Muscle of back (tissue), 11 donors: ENCODE data around the gene ADPRHL1. TPM values are rescaled to one million over a fixed set of nuclear protein-coding genes. Genes with fewer than 3 reads are reported as not detected.
"Not testable (repeated sequence)": the region's sequence is repeated elsewhere in the genome, so short reads cannot be mapped to it uniquely, and the experiment has no call there.

Source experiments
- DNase-seq, 3 donors: peaks; one replicate each; pipeline versions ENCODE4 v3.0.0 to v3.0.0-alpha.2; 2013
- polyA plus RNA-seq, 10 donors: library from polyadenylated mRNA; unstranded; fragments of 120-200 nt; gene quantifications; one replicate each; pipeline ENCODE4 v1.2.1, GENCODE V29; 2013; ENCODE audit not compliant: insufficient read length in 10 of 10

Gene ADPRHL1
- polyA plus RNA-seq, 10 donors = 124 to 270 (median 245) TPM

DNA sequence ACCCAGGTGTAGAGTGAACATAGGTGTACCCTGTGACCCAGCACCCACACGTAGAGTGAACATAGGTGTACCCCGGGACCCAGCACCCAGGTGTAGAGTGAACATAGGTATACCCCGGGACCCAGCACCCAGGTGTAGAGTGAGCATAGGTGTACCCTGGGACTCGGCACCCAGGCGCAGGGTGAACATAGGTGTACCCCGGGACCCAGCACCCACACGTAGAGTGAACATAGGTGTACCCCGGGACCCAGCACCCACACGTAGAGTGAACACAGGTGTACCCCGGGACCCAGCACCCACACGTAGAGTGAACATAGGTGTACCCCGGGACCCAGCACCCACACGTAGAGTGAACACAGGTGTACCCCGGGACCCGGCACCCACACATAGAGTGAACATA is 16.4 kb downstream of the ADPRHL1 start:
- DNase-seq = not testable (repeated sequence)

DNA sequence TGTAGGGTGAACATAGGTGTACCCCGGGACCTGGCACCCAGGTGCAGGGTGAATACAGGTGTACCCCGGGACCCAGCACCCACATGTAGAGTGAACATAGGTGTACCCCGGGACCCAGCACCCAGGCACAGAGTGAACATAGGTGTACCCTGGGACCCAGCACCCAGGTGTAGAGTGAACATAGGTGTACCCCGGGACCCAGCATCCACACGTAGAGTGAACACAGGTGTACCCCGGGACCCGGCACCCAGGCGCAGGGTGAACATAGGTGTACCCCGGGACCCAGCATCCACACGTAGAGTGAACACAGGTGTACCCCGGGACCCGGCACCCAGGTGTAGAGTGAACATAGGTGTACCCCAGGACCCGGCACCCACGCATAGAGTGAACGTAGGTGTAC is 17.4 kb downstream of the ADPRHL1 start:
- DNase-seq = not testable (repeated sequence)

- DNase-seq = no peak
Measured at GRCh38 chr13:113433391-113433916, 19.8 kb downstream of the ADPRHL1 start.

DNA sequence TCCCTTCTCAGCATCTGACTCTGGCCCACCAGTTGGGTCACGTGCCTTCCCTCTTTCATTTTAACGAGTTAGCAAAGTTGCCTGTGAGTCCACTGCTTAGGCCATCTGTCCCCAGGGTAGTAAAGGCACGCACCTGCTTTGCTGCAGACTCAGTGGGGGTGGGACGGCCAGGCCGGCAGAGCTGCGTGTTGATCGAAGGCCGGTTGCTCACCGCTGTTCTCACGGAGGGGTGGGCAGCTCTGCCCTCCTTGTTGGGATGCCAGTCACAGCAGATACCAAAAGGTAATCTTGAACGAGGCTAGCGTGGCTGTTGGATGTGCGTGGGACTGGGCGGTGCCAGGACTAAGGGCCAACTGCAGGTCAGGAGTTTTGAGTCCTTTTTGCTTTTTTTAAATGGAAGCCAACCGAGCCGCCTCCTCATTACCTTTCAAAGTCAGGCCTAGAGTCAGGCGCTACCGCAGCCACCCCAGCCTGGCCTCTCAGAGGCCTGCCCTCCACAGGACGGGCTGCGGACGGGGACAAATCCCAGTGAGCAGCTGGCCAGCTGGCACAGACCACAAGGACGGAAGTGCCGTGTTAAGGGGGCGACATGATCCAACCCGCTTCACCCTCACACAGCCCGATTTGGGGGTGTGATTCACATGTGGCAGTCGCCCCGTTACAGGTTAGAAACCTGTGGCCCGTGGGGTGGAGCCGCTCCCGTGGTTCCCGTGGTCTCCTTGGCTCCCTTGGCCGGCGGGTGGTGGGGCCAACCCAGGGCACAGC is 20.6 kb downstream of the ADPRHL1 start:
- no peak for DNase-seq

DNA sequence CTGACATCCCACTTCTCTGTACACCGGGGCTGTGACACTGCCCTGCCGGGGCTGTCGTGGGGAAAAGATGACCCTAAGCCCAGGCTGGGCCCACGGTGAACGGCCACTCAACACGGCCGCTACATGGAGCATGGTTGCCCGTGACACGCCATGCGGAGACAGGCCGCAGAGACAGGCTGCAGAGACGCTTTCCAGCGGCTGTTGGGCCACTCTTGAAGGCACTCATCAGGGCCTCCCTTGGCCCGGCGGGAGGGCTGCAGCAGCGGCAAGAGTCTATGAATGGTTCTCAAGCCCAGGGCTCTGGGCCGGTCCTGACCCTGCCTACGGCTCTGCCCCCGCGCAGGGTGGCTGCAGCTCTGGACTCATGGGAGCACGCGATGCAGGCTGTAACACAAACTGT is 22.1 kb downstream of the ADPRHL1 start:
- no peak for DNase-seq

GRCh38 chr13:113430378-113431110 is 22.7 kb downstream of the ADPRHL1 start:
- no peak for DNase-seq

DNA sequence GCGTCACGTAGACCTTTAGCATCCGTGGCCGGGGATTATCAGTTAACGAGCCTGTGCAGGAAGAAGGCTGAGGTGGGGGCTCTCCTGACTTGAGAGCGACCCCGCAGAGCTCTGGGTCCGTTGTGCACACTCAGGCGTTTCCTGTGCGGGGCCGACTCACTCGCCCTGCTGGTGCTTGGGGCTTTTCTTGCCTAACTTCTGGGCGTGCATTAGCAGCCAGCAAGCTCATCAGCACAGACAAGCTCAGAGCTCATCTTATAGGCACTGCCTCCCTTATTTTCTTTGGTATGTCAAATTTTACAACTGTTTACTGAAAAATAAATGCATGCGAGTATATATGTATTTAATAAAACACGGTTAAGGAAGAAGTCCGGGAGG is 23.7 kb downstream of the ADPRHL1 start:
- no peak for DNase-seq

DNA sequence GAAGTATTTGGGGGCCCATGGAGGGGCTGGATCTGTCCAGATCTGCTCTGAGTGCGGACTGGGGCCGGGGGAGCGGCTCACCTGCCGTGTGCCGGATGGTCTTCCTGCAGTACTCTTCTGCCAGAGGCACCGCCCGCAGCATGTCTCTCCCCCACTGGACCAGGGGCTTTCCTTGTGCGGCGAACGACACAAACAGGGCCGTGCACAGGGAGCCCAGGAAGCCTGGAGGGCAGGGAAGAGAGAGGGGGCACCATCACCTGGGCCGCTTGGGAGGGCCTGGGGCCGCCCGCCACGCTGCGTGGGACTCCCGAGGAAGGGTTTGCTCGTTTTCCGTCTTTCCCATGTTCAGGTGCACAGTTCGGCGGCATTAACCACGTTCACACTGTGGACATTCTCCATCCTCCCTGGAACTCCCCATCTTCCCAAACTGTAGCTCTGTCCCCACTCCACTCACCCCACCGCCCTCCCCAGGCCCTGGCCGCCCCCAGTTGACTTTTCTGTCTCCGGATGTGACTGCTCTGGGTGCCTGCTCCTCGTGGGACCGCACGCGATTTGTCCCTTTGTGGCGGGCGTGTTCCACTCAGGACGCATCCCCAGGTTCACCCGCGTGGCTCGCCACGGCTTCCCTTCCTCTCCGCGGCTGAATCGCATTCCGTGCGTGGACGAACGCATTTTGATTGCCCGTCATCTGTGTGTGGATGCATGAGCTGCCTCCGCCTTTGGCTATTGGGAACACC is 24.2 kb downstream of the ADPRHL1 start:
- no peak for DNase-seq

DNA sequence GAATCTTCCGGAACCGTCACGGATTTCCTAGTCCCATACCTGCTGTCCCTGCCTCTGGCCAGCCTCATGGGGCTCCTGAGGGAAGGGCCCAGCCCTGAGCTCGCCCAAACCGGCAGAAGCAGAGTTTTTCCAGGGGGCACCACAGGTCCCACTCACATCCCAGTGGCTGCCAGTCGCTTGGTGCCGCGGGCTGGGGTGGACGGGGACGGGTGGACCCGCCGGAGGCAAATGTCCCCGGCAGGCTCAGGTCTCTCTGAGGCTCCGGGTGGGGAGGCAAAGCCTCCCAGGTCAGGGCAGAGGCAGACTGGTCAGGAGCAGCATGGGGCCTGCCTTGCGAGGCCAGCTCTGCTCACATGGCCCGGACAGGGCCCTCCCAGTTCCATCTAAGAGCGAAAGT is 24.8 kb downstream of the ADPRHL1 start:
- no peak for DNase-seq

DNA sequence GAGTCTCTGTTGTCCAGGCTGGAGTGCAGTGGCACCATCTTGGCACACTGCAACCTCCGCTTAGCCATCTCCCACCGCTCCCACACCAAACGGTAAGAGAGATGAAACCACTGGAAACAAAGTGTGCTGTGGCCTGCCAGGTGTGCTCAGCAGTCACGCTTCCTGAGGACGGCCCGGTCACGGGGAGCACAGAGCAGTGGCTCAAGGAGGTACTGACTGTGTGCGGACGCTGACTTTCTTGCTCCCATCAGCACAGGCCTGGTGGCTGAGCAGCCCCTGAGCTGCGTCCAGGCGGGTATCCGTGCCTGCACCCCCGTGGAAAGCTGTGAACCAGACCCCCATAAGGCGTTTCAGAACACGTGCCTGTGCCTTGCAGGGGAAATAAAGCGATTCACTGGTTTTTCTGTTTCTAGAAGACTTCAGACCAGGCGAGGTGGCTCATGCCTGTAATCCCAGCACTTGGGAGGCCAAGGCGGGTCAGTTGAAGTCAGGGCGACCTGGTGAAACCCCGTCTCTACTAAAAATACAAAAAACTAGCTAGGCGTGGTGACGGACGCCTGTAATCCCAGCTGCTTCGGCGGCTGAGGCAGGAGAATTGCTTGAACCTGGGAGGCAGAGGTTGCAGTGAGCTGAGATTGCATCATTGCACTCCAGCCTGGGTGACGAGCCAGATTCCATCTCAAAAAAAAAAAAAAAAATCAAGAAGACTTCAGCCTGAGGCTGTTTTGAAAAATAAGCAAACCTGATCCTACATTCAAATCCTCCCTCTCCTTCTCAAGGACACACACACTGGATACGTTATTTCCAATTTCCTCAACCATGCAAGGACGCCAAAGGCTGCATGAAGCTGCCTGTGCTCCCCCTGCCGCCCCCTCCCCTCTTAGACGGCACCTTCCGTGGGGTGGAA is 25.5 kb downstream of the ADPRHL1 start:
- DNase-seq = no peak

- DNase-seq = no peak
Measured at GRCh38 chr13:113426591-113426986, 26.7 kb downstream of the ADPRHL1 start.

- no peak for DNase-seq
Measured at GRCh38 chr13:113425941-113426590, 27.2 kb downstream of the ADPRHL1 start.

DNA sequence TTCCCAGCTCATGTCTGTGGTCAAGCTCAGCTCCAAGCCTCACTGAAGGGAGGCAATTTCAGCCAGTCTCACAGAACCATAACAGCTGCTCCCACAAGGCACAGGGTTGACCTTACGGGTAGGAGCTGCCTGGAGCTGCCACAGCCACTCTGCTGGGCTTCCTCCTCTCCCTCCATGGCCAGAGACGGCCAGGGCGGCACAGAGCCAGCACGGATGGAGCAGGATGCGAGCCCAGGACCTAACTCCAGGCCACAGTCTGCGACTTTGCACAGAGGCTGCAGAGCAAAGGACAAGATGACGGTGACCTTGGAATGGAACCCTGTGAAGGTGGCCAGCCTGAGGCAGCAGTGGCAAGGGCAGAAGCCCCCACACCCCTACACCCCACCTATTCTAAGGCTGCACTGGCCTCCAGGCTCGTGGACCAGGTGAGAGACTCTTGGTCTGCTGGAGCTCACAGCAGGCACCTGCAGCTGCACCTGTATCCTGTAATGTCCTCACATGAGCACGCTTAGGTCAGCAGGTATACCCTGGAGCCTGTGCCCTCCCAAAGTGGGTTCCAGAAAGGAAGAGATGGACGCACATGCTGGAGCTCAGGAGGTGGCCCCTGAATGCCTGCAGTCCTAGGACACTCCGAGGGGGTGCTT is 29.6 kb downstream of the ADPRHL1 start:
- no peak for DNase-seq

GRCh38 chr13:113422807-113423519 is 30.3 kb downstream of the ADPRHL1 start:
- DNase-seq = peak in 1 of 3 donors; percentile 46

- DNase-seq = peak; percentile 60 to 91 (median 83)
Measured at GRCh38 chr13:113421673-113422270, 31.5 kb downstream of the ADPRHL1 start.

GRCh38 chr13:113420833-113421600 is 32.3 kb downstream of the ADPRHL1 start:
- DNase-seq = no peak

DNA sequence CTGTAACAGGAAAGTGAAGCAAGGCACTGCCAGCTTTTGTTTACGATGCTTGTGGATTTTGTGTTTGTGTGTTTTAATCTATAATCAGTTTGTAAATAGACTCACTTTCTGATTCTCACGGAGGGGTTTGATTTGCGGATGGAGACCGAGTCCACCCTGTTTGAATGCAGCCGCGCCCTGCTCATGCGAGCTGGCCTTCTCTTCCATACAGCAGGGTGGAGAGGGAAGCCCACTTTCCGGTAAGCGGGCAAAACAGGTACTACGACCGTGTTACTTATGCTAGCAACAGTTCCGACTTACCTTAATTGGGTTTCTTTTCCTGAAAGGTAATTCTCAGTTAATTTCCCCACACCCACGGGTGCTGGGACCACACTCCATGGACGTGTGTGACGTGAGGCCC is 33.1 kb downstream of the ADPRHL1 start:
- DNase-seq = no peak

GRCh38 chr13:113419531-113420193 is 33.6 kb downstream of the ADPRHL1 start:
- no peak for DNase-seq
